ENCODE measurements around the gene TFAP2C. TPM values are rescaled to one million over a fixed set of nuclear protein-coding genes. Genes with fewer than 3 reads are reported as not detected.

Gene TFAP2C
- total and polyA plus RNA-seq, 2 experiments from 2014 or later, result 11.9 to 14.3 TPM

- H3K4me2 ChIP-seq, result no peak overlapping the region
- Mint-ChIP-seq H3K4me3 (no peak overlapping the region), H3K36me3 (ENCODE audit: low read depth) (no peaks in the 10 kb centered on the region), H3K27me3 (ENCODE audit: insufficient read depth, low read depth, poor library complexity) (peaks cover 6% of the 10 kb centered on the region), H3K27ac (no peak overlapping the region), H3K4me1 (peaks cover 25% of the 10 kb centered on the region), H3K9me3 (no peaks in the 10 kb centered on the region)
- no peaks in the 10 kb centered on the region for H4K20me1 ChIP-seq (replicated peaks; ENCODE audit: insufficient read depth)
- no peak overlapping the region for H3K4me3 ChIP-seq
- H3F3A ChIP-seq (replicated peaks; ENCODE audit: low read depth), result no peaks in the 10 kb centered on the region
- H3K36me3 ChIP-seq (ENCODE audit: insufficient read depth), result no peaks in the 10 kb centered on the region
- DNase-seq (ENCODE audit: low spot score), result no peak
- H3K9me2 ChIP-seq (ENCODE audit: insufficient read depth), result no peaks in the 10 kb centered on the region
- no peak overlapping the region for H2AFZ ChIP-seq
- no peak for TF ChIP-seq ZNF462 (CRISPR knock-in tag; IDR thresholded peaks at IDR 0.05)
- TF ChIP-seq NANOG (IDR thresholded peaks at IDR 0.05; ENCODE audit: borderline replicate concordance), result no peak
- no peak for TF ChIP-seq POLR2AphosphoS5 (IDR thresholded peaks at IDR 0.05; ENCODE audit: low read depth)
- TF ChIP-seq REST (IDR thresholded peaks at IDR 0.05; ENCODE audit: unreplicated experiment), result no peak
- no peak for TF ChIP-seq EZH2 (IDR thresholded peaks at IDR 0.05; ENCODE audit: low read depth, unreplicated experiment)
- no peak for TF ChIP-seq ETS1 (IDR thresholded peaks at IDR 0.05)
- no peak for TF ChIP-seq STAT1 (IDR thresholded peaks at IDR 0.05; ENCODE audit: unreplicated experiment)
- no peak for TF ChIP-seq CTCF (conservative IDR thresholded peaks at IDR 0.05; ENCODE audit: low read depth in 2 of 2)
- TF ChIP-seq JUNB (IDR thresholded peaks at IDR 0.05; ENCODE audit: unreplicated experiment), result no peak
- TF ChIP-seq EZH2phosphoT487 (IDR thresholded peaks at IDR 0.05; ENCODE audit: unreplicated experiment), result no peak
- no peaks in the 10 kb centered on the region for H3K79me2 ChIP-seq (replicated peaks; ENCODE audit: insufficient read depth)
- H3K4me1 ChIP-seq (ENCODE audit: insufficient read depth), result peaks cover 22% of the 10 kb centered on the region; the same call in 1 of the 2 replicates
- H3K27ac ChIP-seq (ENCODE audit: low read depth), result no peak overlapping the region
- H3K27me3 ChIP-seq (ENCODE audit: insufficient read depth), result no peaks in the 10 kb centered on the region
- ATAC-seq, result no peak
Measured at GRCh38 chr20:56688106-56688505, 59.0 kb downstream of the TFAP2C start.
